Embryonic facial prominence (tissue), 1 donor: Measurements from ENCODE around the gene CFB.
"Not testable (repeated sequence)": the region's sequence is repeated elsewhere in the genome, so short reads cannot be mapped to it uniquely, and the experiment has no call there.

ENCODE experiments used
- DNase-seq: peaks from one replicate; pipeline ENCODE4 v3.0.0-alpha.2; 2016; ENCODE audit errors: extremely low spot score

CFB gene

DNA sequence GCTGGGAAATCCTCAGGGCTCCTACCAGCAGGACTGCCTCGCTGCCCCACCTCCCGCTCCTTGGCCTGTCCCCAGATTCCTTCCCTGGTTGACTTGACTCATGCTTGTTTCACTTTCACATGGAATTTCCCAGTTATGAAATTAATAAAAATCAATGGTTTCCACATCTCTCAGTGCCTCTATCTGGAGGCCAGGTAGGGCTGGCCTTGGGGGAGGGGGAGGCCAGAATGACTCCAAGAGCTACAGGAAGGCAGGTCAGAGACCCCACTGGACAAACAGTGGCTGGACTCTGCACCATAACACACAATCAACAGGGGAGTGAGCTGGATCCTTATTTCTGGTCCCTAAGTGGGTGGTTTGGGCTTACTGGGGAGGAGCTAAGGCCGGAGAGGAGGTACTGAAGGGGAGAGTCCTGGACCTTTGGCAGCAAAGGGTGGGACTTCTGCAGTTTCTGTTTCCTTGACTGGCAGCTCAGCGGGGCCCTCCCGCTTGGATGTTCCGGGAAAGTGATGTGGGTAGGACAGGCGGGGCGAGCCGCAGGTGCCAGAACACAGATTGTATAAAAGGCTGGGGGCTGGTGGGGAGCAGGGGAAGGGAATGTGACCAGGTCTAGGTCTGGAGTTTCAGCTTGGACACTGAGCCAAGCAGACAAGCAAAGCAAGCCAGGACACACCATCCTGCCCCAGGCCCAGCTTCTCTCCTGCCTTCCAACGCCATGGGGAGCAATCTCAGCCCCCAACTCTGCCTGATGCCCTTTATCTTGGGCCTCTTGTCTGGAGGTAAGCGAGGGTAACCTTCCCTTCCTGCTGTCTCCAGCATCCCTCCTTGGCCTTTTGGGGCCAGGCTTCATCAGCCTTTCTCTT lies at the start of gene CFB:
CFB (plus strand) TSS at position 589 of the 863 bp plus-strand sequence; CDS start at position 716, 127 bp downstream.
- no peak for DNase-seq

DNA sequence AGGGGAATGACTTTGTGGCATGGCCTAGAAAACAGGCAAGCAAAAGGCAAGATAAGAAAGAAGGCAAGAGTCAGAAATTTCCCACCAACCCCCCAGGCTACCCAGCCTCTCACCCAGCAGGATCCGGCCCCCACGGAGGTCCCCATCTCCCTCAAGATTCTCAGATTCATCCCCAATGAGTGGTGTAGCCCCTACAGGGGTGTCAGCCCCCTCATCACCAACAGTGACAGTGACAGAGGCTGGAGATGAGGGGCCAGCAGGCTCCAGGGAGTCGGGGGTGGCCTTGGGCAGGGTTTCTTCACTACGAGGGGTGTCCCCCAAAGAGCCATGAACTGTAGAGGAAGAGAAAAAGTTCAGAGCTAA lies 49.4 kb upstream of the CFB start:
- no peak for DNase-seq

- DNase-seq, result no peak
Measured at GRCh38 chr6:31896856-31897611, 48.9 kb upstream of the CFB start.

- peak; percentile 63 for DNase-seq
Measured at GRCh38 chr6:31897612-31898382, 48.1 kb upstream of the CFB start, which contains the start of gene EHMT2. EHMT2 (minus strand) TSS chr6:31897698; CDS start chr6:31897677, 21 bp downstream.

- no peak for DNase-seq
Measured at GRCh38 chr6:31898383-31899011, 47.4 kb upstream of the CFB start.

DNA sequence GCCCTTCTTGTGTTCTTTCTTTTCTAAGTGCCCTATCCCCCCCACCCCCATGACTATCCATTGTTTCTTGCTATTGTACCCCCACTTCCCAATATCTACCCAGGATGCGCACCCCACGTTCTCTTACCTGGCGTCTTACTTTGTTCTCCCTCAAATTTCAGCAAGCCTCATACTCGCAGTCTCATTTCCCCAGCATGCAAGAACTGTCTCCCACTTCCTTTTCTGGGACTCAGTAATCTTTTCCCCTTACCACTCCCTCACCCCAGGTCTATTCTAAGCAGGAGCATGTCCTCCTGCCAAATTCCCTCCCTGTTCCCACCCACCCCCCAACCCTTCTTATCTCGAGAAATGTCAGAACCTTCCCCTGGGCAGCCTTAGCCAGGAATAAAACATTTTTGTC lies 46.7 kb upstream of the CFB start:
- DNase-seq, result no peak

DNA sequence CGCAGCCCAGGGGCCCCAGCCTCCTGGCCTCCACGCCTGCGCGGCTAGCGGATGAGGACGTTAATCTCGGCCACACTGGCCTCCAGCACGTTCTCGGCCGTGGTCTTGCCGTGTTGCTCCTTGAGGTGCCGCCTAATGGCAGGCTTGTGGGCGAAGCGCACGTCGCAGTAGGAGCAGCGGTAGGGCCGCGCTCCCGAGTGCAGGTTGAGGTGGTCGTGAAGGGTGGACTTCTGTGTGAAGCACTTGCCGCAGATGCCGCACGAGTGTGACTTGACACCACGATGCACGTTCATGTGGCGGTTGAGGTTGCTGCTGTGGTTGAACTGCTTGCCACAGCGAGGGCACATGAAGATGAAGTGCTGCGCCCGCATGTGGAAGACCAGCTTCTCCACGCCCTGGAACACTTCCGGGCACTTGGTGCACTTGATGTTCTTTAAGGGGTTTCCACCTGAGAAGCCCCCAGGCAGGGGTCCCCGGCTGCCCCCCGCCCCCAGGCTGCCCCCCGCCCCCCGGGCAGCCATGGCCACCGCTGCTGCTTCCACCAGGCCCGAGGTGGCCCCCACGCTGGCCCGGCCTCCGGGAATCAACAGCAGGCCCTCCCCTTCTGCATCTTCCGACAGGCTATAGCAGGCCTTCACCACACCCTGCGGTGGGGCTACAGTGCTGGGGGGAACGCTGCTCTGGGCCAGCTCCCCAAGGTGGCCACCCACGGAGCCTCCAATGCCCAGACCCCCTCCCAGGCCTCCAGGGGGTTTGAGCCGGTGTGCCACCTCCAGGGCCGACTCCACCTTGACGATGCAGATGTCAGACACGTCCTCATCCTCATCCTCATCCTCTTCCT lies 45.8 kb upstream of the CFB start:
- no peak for DNase-seq

GRCh38 chr6:31900917-31901414 lies 44.9 kb upstream of the CFB start:
- no peak for DNase-seq

DNA sequence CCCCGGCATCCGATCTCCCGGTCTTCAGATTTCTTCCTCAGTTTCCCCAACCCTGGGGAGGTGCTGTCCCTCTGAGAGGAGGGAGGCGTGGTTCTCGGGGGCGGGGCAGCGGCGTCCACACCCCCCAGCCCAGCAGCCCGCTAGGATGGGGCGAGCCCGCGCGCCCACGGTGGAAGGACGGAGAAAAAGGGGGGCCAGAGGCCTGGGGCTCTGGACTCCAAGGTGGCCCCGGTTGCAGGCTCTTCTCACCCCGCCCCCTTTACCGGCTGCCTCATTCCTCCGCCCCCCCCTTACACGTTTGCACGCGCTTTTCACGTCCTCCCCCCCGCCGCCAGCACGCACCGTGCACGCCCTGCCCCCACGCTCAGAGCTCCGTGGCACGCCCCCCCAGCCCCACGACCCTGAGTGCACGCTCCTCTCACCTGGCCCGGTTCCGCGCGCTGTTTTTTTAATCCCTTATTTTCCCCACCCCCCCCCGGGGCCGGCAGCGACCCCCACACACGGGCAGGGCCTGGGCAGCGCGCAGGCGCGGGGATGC lies 44.4 kb upstream of the CFB start:
- DNase-seq, result no peak

- peak; percentile 93 for DNase-seq
Measured at GRCh38 chr6:31901953-31902643, 43.8 kb upstream of the CFB start, which contains the start of gene ZBTB12. ZBTB12 (minus strand) TSS chr6:31902086; CDS start chr6:31901305, 781 bp downstream.

- no peak for DNase-seq
Measured at GRCh38 chr6:31903957-31904356, 41.9 kb upstream of the CFB start.

DNA sequence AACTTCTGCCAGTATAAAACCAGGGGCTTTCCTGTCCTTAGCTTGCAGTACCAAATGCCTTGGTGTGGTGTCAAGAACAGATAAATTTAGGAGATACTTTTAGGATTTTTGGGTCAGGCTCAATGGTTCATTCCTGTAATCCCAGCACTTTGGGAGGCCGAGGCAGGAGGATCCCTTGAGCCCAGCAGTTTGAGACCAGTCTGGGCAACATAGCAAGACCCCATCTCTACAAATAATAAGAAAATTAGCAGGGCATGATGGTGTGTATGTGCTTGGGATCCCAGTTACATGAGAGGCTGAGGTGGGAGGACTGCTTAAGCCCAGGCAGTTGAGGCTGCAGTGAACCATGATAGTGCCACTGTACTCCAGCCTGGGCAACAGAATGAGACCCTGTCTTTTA lies 40.9 kb upstream of the CFB start:
- DNase-seq, result no peak

- DNase-seq, result no peak
Measured at GRCh38 chr6:31906122-31906521, 39.8 kb upstream of the CFB start.

DNA sequence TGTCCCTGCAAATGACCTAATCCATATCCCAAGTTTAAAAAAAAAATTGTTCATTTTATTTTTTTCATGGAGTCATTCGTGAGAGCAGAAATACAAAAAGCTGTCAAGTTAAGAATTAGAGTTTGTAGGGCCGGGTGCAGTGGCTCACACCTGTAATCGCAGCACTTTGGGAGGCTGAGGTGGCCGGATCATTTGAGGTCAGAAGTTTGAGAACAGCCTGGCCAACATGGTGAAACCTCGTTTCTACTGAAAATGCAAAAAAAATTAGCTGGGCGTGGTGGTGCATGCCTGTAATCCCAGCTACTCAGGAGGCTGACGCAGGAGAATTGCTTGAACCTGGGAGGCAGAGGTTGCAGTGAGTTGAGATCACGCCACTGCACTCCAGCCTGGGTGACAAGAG lies 39.2 kb upstream of the CFB start:
- not testable (repeated sequence) for DNase-seq

GRCh38 chr6:31907158-31907813 lies 38.6 kb upstream of the CFB start:
- DNase-seq, result no peak

DNA sequence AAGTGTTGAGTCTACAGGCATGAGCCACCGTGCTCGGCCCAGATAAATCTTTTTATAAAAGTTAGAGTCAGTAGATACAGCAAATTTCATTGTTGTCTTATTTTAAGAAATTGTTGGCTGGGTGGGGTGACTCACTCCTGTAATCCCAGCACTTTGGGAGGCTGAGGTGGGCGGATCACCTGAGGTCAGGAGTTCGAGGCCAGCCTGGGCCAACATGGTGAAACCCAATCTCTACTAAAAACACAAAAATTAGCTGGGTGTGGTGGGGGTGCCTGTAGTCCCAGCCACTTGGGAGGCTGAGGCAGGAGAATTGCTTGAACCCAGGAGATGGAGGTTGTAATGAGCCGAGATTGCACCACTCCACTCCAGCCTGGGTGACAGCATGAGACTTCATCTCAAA lies 37.6 kb upstream of the CFB start:
- not testable (repeated sequence) for DNase-seq

DNA sequence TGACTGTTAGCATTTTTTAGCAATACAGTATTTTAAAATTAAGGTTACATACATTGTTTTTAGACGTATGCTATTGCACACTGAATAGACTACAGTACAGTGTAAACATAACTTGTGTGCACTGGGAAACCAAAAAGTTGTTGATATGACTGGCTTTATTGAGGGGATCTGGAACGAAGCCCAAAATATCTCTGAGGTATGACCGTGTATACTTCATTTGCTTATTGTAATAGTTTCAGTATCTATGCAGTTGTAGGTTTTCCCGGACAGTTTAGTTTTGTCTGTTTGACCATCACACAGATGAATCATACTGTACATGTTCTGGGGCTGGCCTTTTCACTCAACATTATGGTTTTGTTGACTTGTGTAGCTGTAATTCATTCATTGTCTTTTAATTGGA lies 37.1 kb upstream of the CFB start:
- no peak for DNase-seq

DNA sequence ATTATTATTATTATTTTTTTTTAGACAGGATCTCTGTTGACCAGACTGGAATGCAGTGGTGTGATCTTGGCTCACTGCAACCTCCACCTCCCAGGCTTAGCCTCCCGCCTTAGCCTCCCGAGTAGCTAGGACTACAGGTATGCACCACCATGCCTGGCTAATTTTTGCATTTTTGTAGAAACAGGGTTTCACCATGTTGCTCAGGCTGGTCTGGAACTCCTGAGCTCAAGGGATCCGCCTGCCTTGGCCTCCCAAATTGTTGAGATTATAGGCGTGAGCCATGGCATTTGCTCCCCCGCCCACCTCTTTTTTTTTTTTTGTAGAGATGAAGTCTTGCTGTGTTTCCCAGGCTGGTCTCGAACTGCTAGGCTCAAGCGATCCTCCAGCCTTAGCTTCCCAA lies 36.6 kb upstream of the CFB start:
- not testable (repeated sequence) for DNase-seq
